PFSK-1 (cell line): ENCODE measurements around the gene EVI5.

ENCODE experiments used
- FOXP2 ChIP-seq: optimal IDR thresholded peaks from 2 replicates; pipeline ENCODE3; 2011; ENCODE audit warnings: borderline replicate concordance, control low read depth, inconsistent platforms; ENCODE audit not compliant: insufficient read depth; ENCODE audit errors: extremely low read length, extremely low read depth
- POLR2AphosphoS5 ChIP-seq: IDR thresholded peaks from 2 replicates; pipeline ENCODE4 v1.6.1; 2012; ENCODE audit warnings: low read depth, mild to moderate bottlenecking, control low read depth, low read length, moderate library complexity
- REST ChIP-seq, 2 experiments: IDR thresholded peaks; 2 replicates each; pipeline versions ENCODE4 v1.6.1 to v1.8.0; 2011 to 2012; ENCODE audit warnings: low read depth in 2 of 2, low read length in 2 of 2, control low read depth in 1 of 2, inconsistent platforms in 1 of 2, mild to moderate bottlenecking in 1 of 2, moderate library complexity in 1 of 2; ENCODE audit not compliant: insufficient read depth in 1 of 2
- SIN3A ChIP-seq: IDR thresholded peaks from 2 replicates; pipeline ENCODE4 v1.6.1; 2012; ENCODE audit warnings: mild to moderate bottlenecking, low read length, moderate library complexity, borderline replicate concordance; ENCODE audit not compliant: insufficient read depth
- TAF1 ChIP-seq: IDR thresholded peaks from 2 replicates; pipeline ENCODE4 v1.6.1; 2012; ENCODE audit warnings: low read length, control low read depth, borderline replicate concordance; ENCODE audit not compliant: insufficient read depth

The EVI5 gene

DNA sequence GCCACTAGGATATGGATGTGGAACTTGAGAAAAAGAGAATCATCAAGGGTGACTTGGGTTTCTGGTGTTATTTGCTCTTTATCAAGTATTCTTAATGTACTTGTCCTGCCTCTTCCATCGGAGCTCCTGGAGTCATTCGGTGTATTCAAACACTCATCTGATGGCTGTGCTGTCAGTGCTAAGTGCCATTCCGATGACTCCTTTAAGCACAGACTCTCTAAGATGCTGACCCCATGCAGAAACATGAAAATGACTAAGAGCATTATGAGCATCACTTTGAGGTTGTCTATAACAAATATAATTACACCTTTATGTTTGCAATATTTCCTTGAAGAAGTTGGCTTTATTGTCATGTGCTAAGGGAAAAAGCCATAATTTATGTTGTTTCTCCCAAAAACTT, 35.6 kb upstream of the EVI5 start:
- no peak for TF ChIP-seq POLR2AphosphoS5
- no peak for TF ChIP-seq FOXP2
- no peak for TF ChIP-seq TAF1
- no peak for TF ChIP-seq SIN3A
- no peak for TF ChIP-seq REST (IDR thresholded peaks at IDR 0.05; ENCODE audit: insufficient read depth in 1 of 2, low read depth in 2 of 2, low read length in 2 of 2)

GRCh38 chr1:92820024-92820423, 35.1 kb upstream of the EVI5 start:
- no peak for TF ChIP-seq REST (IDR thresholded peaks at IDR 0.05; ENCODE audit: insufficient read depth in 1 of 2, low read depth in 2 of 2, low read length in 2 of 2)
- no peak for TF ChIP-seq POLR2AphosphoS5
- no peak for TF ChIP-seq TAF1
- TF ChIP-seq SIN3A: no peak
- TF ChIP-seq FOXP2: no peak

DNA sequence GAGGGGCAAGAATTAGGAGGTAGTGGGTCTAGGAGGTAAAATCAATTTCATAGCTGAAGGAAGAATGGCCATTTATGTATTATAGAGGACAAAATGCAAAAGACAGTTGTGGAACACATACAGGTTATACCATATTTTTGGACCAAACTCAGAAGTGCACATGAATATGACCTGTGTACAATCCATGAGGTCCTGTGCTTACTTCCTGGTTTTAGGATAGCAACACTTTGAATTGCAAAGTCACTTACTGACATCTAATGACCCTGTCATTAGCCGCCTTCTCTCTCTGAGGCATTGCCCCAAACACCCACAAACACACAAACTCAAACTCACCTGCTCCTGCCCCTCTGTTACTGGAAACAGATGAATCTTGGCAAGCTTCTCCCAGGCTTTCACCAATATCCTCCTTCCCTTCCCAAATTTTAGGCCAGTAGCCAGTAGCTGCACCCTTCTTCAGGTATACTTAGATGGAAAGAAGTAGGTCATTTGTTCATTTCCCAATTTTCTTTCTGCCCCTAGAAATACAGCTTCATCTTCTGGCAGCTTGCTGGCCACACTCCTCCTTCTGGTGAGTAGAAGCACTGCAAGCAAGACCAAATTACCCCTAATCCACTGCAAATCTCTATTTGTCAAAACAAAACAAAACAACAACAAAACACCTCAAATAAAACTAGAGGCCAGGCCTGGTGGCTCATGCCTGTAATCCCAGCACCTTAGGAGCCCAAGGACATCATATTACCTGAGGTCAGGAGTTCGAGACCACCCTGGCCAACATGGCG, 33.3 kb upstream of the EVI5 start:
- TF ChIP-seq TAF1 (no peak), REST (IDR thresholded peaks at IDR 0.05; ENCODE audit: insufficient read depth in 1 of 2, low read depth in 2 of 2, low read length in 2 of 2) (no peak), SIN3A (no peak), FOXP2 (no peak), POLR2AphosphoS5 (no peak)

DNA sequence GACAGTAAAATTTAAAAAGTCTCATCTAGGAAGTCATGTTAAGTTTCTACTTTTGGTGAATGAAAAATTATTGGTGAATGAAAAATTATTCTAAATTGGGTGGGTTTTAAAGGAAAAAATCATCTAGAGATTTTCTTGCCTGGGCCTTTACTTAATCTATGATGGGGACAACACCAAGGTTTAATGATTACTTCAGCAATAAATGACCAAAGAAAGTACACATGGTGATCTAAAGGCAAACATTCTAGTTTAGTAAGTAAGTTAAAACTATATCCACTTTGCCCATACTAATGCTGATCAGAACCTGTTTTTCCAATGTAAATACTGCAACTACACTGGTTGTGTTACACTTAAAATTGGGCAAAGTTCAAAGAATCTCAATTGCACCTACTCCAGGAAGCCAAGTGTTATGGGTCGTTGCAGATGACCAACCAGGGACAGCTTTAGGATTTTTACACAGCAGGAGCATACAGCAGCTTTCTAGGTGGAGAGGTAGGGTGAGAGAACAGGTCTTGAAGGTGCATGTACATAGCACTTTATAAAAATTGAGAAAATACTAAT, 32.3 kb upstream of the EVI5 start:
- TF ChIP-seq SIN3A: no peak
- no peak for TF ChIP-seq FOXP2
- no peak for TF ChIP-seq TAF1
- no peak for TF ChIP-seq REST (IDR thresholded peaks at IDR 0.05; ENCODE audit: insufficient read depth in 1 of 2, low read depth in 2 of 2, low read length in 2 of 2)
- TF ChIP-seq POLR2AphosphoS5: no peak
